ENCODE data around the gene P2RY1. TPM values are rescaled to one million over a fixed set of nuclear protein-coding genes. Genes with fewer than 3 reads are reported as not detected.
A peak's percentile ranks its signal among the peaks of the same experiment; 100 is the strongest.

Gene P2RY1
- 0.67 and 0.91 TPM in 2 replicates for total RNA-seq
- long read RNA-seq, full-length matches to known transcripts = 2 of 2 reads
- long read RNA-seq, partial matches to known transcripts = 0 of 2 reads
- long read RNA-seq, other reads (novel, unspliced or antisense) = 0 of 2 reads

GRCh38 chr3:152834776-152835600 lies at the start of gene P2RY1:
P2RY1 (plus strand) TSS chr3:152835131; CDS start chr3:152835783, 652 bp downstream.
- TF ChIP-seq CTCF (IDR thresholded peaks at IDR 0.05) = peak; percentile 29
- peak; percentile 86 for DNase-seq (ENCODE audit: extremely low spot score, unreplicated experiment)
- H3K36me3 Mint-ChIP-seq (ENCODE audit: unreplicated experiment) = no peaks in the 10 kb centered on the region
- peaks cover 24% of the 10 kb centered on the region for H3K4me1 Mint-ChIP-seq (ENCODE audit: unreplicated experiment)
- H3K9me3 Mint-ChIP-seq (ENCODE audit: unreplicated experiment) = no peaks in the 10 kb centered on the region
- H3K27me3 Mint-ChIP-seq (ENCODE audit: unreplicated experiment) = peaks cover 72% of the 10 kb centered on the region
- peak within 1 kb of the TSS; percentile 87 for H3K4me3 Mint-ChIP-seq (ENCODE audit: unreplicated experiment)
- no peak within 1 kb of the TSS for H3K27ac Mint-ChIP-seq (ENCODE audit: unreplicated experiment)

GRCh38 chr3:152786977-152787681 lies 47.8 kb upstream of the P2RY1 start:
- Mint-ChIP-seq H3K36me3 (ENCODE audit: unreplicated experiment) (no peaks in the 10 kb centered on the region), H3K4me3 (ENCODE audit: unreplicated experiment) (no peak overlapping the region), H3K9me3 (ENCODE audit: unreplicated experiment) (no peaks in the 10 kb centered on the region), H3K27ac (ENCODE audit: unreplicated experiment) (no peak overlapping the region), H3K4me1 (ENCODE audit: unreplicated experiment) (no peaks in the 10 kb centered on the region), H3K27me3 (ENCODE audit: unreplicated experiment) (peaks cover under 1% of the 10 kb centered on the region)
- no peak for TF ChIP-seq CTCF (IDR thresholded peaks at IDR 0.05)
- no peak for DNase-seq (ENCODE audit: extremely low spot score, unreplicated experiment)

- Mint-ChIP-seq H3K4me3 (ENCODE audit: unreplicated experiment) (no peak overlapping the region), H3K4me1 (ENCODE audit: unreplicated experiment) (no peaks in the 10 kb centered on the region), H3K27ac (ENCODE audit: unreplicated experiment) (no peak overlapping the region), H3K9me3 (ENCODE audit: unreplicated experiment) (no peaks in the 10 kb centered on the region), H3K36me3 (ENCODE audit: unreplicated experiment) (no peaks in the 10 kb centered on the region), H3K27me3 (ENCODE audit: unreplicated experiment) (peaks cover 8% of the 10 kb centered on the region)
- no peak for TF ChIP-seq CTCF (IDR thresholded peaks at IDR 0.05)
- no peak for DNase-seq (ENCODE audit: extremely low spot score, unreplicated experiment)
These were observed 44.1 kb upstream of the P2RY1 start for GRCh38 chr3:152790651-152791387.

- TF ChIP-seq CTCF (IDR thresholded peaks at IDR 0.05) = no peak
- Mint-ChIP-seq H3K36me3 (ENCODE audit: unreplicated experiment) (no peaks in the 10 kb centered on the region), H3K9me3 (ENCODE audit: unreplicated experiment) (peaks cover 3% of the 10 kb centered on the region), H3K27me3 (ENCODE audit: unreplicated experiment) (peaks cover 11% of the 10 kb centered on the region), H3K4me3 (ENCODE audit: unreplicated experiment) (no peak overlapping the region), H3K27ac (ENCODE audit: unreplicated experiment) (no peak overlapping the region), H3K4me1 (ENCODE audit: unreplicated experiment) (no peaks in the 10 kb centered on the region)
- DNase-seq (ENCODE audit: extremely low spot score, unreplicated experiment) = no peak
These were observed 41.0 kb upstream of the P2RY1 start for GRCh38 chr3:152793969-152794368.
